ENCODE data around the gene PRTFDC1. TPM values are rescaled to one million over a fixed set of nuclear protein-coding genes. Genes with fewer than 3 reads are reported as not detected.

PRTFDC1 gene
- total RNA-seq, 2 experiments from 2014 or later, result 2.2 to 2.7 TPM

DNA sequence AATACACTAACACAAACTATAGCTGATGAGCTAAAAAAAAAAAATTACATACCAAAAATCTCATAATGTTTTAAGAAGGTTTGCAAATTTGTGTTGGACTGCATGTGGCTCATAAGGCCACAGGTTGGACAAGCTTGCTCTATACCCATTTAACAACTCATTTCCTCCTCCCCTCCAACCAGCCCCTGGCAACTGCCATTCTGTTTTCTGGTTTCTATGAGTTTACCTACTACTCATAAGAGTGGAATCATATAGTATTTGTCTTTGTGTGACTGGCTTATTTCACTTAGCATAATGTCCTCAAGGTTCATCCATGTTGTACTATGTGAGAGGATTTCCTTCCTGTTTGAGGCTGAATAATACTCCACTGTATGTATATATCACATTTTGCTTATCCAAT lies 128.3 kb downstream of the PRTFDC1 start:
- no peaks in the 10 kb centered on the region for H3K36me3 Mint-ChIP-seq (ENCODE audit: low read depth)
- CTCF ChIA-PET, result interaction anchor here (1.5 kb wide), 2 partner anchors 57 to 60 kb away, joined by 3 read pairs; no protein-coding TSS in a partner anchor
- TF ChIP-seq, protein P1, sequence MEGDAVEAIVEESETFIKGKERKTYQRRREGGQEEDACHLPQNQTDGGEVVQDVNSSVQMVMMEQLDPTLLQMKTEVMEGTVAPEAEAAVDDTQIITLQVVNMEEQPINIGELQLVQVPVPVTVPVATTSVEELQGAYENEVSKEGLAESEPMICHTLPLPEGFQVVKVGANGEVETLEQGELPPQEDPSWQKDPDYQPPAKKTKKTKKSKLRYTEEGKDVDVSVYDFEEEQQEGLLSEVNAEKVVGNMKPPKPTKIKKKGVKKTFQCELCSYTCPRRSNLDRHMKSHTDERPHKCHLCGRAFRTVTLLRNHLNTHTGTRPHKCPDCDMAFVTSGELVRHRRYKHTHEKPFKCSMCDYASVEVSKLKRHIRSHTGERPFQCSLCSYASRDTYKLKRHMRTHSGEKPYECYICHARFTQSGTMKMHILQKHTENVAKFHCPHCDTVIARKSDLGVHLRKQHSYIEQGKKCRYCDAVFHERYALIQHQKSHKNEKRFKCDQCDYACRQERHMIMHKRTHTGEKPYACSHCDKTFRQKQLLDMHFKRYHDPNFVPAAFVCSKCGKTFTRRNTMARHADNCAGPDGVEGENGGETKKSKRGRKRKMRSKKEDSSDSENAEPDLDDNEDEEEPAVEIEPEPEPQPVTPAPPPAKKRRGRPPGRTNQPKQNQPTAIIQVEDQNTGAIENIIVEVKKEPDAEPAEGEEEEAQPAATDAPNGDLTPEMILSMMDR (IDR thresholded peaks at IDR 0.05), result no peak
- H3K4me1 Mint-ChIP-seq (ENCODE audit: low read depth), result peaks cover 44% of the 10 kb centered on the region
- no peak overlapping the region for H3K4me3 Mint-ChIP-seq
- DNase-seq (peak; percentile 50), ATAC-seq (peak; percentile 57)
- no peaks in the 10 kb centered on the region for H3K9me3 Mint-ChIP-seq
- H3K27me3 Mint-ChIP-seq, result no peaks in the 10 kb centered on the region
- intact Hi-C loops (cut with micrococcal nuclease), result no loop called here
- POLR2A ChIA-PET, result interaction anchor here (1.0 kb wide), 1 partner anchor 64 kb away, joined by 3 read pairs; no protein-coding TSS in a partner anchor
- H3K27ac Mint-ChIP-seq, result no peak overlapping the region

DNA sequence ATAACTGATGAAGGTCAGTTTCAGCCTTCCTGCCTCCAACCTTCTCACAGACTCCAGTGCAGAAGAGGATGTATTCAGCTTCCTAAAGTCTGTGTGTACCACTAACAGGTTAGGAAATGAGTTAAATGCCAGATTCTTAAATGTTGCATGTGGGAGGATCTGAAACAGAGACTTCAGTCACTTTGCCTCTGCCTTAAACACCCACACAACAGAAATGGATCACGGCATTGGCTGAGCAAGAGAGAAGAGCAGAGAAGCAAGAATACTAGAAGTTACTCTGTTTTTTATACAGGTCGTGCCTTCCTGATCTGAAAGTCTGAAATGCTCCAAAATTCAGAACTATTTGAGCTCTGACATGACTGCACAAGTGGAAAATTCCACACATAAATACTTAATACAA lies 129.8 kb downstream of the PRTFDC1 start:
- ATAC-seq (peak; percentile 80), DNase-seq (peak; percentile 67)
- H3K4me1 Mint-ChIP-seq (ENCODE audit: low read depth), result peaks cover 40% of the 10 kb centered on the region
- H3K9me3 Mint-ChIP-seq, result no peaks in the 10 kb centered on the region
- no peaks in the 10 kb centered on the region for H3K36me3 Mint-ChIP-seq (ENCODE audit: low read depth)
- H3K4me3 Mint-ChIP-seq, result no peak overlapping the region
- ChIA-PET POLR2A (interaction anchor here (0.9 to 1.0 kb wide), 2 partner anchors 62 to 196 kb away, joined by 3 to 4 read pairs; no protein-coding TSS in a partner anchor), CTCF (interaction anchor here (1.5 kb wide), 1 partner anchor 59 kb away, joined by 3 read pairs; no protein-coding TSS in a partner anchor)
- no peaks in the 10 kb centered on the region for H3K27me3 Mint-ChIP-seq
- no peak overlapping the region for H3K27ac Mint-ChIP-seq
- TF ChIP-seq, protein P1 (IDR thresholded peaks at IDR 0.05), result no peak
- intact Hi-C loops (cut with micrococcal nuclease), result no loop called here

DNA sequence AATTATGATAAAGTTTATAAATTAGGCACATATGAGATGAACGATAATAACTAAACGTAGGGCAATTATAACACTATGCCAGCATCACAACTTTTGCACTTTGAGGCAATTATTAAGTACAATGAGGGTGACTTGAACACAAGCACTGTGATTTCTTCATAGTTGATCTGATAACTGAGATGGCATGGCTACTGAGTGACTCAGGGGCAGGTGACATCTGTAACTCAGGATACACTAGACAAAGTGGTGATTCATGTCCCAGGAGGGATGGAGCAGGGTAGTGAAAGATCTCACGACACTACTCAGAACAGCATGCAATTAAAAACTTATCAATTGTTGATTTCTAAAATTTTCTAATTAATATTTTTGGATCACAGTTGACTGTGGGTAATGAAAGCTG lies 130.4 kb downstream of the PRTFDC1 start:
- Mint-ChIP-seq H3K36me3 (ENCODE audit: low read depth) (no peaks in the 10 kb centered on the region), H3K27me3 (no peaks in the 10 kb centered on the region), H3K4me1 (ENCODE audit: low read depth) (peaks cover 40% of the 10 kb centered on the region), H3K9me3 (no peaks in the 10 kb centered on the region), H3K4me3 (no peak overlapping the region), H3K27ac (no peak overlapping the region)
- DNase-seq, result peak; percentile 35
- ChIA-PET POLR2A (no interaction called here), CTCF (no interaction called here)
- TF ChIP-seq, protein P1 (IDR thresholded peaks at IDR 0.05), result no peak
- intact Hi-C loops (cut with micrococcal nuclease), result no loop called here
- ATAC-seq, result peak; percentile 69

DNA sequence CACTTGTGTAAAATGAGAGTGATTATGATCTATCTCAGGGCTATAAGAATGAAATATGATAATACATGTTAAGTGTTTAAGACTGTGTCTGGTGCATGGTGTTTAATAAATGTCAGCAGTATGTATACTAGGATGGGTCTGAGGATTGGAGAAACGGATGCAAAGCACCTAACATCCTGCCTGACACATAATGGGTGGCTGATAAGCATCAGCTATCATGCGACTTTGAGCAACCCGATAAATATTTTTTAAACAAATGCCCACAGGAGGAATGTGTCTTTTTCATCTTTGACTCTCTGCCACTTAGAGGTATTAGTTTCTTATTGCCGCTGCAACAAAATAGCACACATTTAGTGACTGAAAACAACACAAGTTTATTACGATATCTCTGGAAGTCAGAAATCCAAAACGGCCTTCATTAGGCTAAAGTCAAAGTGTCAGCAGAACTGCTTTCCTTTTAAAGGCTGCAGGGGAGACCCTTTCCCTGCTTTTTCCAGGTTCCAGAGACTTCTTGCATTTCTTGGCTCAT lies 135.5 kb downstream of the PRTFDC1 start:
- ATAC-seq (no peak), DNase-seq (no peak)
- CTCF ChIA-PET, result interaction anchor here (1.5 to 1.7 kb wide), 2 partner anchors 9 to 32 kb away, joined by 3 read pairs; no protein-coding TSS in a partner anchor
- H3K9me3 Mint-ChIP-seq, result no peaks in the 10 kb centered on the region
- no peaks in the 10 kb centered on the region for H3K27me3 Mint-ChIP-seq
- intact Hi-C loops (cut with micrococcal nuclease), result no loop called here
- H3K27ac Mint-ChIP-seq, result no peak overlapping the region
- H3K4me3 Mint-ChIP-seq, result no peak overlapping the region
- POLR2A ChIA-PET, result no interaction called here
- peaks cover 11% of the 10 kb centered on the region for H3K4me1 Mint-ChIP-seq (ENCODE audit: low read depth)
- TF ChIP-seq, protein P1 (IDR thresholded peaks at IDR 0.05), result no peak
- H3K36me3 Mint-ChIP-seq (ENCODE audit: low read depth), result no peaks in the 10 kb centered on the region

DNA sequence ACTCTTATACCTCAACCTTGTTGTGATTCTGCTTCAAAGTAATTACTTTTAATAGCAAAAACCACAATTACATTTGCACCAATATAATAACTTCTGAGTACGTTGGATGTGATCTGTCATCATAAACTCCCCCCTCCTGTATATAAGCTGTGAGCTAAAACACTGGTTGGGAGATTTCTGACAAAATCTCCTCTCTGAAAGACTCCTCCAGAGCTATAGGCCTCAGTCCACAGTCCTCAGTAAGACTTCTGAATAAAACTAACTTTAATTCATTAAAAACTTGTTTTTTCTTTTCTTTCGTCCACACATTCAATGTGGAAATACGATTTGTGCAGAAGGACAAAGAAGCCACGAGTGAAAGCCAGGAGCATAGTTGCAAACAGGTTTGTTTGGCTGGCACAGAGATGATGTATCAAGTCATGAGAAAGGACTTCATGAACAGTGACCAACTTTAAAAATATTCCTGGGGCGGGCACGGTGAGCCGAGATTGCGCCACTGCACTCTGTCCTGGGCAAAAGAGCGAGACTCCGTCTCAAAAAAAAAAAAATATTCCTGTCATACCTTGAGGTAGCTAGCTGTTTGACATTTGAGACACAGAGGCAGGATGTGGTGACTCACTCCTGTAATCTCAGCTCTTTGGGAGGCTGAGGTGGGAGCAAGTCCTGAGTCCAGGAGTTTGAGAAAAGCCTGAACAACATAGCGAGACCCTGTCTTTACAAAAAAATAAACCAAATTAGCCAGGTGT lies 137.7 kb downstream of the PRTFDC1 start:
- intact Hi-C loops (cut with micrococcal nuclease), result no loop called here
- Mint-ChIP-seq H3K27ac (no peak overlapping the region), H3K27me3 (no peaks in the 10 kb centered on the region), H3K4me3 (no peak overlapping the region), H3K36me3 (ENCODE audit: low read depth) (no peaks in the 10 kb centered on the region), H3K4me1 (ENCODE audit: low read depth) (peaks cover 7% of the 10 kb centered on the region), H3K9me3 (no peaks in the 10 kb centered on the region)
- DNase-seq, result no peak
- TF ChIP-seq, protein P1 (IDR thresholded peaks at IDR 0.05), result no peak
- ChIA-PET CTCF (no interaction called here), POLR2A (no interaction called here)
- ATAC-seq, result peak; percentile 39

Measured in activated CD8-positive, alpha-beta T cell treated with anti-CD3 and anti-CD28 coated beads for 36 hours (primary cell).